Tibial nerve (tissue), 4 donors: ENCODE data around the gene USP35. TPM values are rescaled to one million over a fixed set of nuclear protein-coding genes. Genes with fewer than 3 reads are reported as not detected.

ENCODE experiments used
- DNase-seq, 2 donors: peaks; one replicate each; pipeline ENCODE4 v3.0.0-alpha.2; 2019; ENCODE audit warnings: low spot score in 2 of 2
- H3K27ac ChIP-seq, 4 donors: fragments of 200-600 bp; sonication (generic) in 3 of 4; one replicate each; pipeline ENCODE4 v1.5.1; 2017 to 2019; ENCODE audit warnings: mild to moderate bottlenecking in 1 of 4
- H3K27me3 ChIP-seq, 2 donors: fragments of 200-600 bp; sonication (generic) in 1 of 2; one replicate each; pipeline versions ENCODE4 v1.5.1 to v1.6.0; 2017 to 2019
- H3K36me3 ChIP-seq, 3 donors: fragments of 200-600 bp; sonication (generic); one replicate each; pipeline ENCODE4 v1.5.1; 2018 to 2019
- H3K4me1 ChIP-seq, 4 donors: fragments of 200-600 bp; sonication (generic) in 3 of 4; one replicate each; pipeline ENCODE4 v1.5.1; 2017 to 2019
- H3K4me3 ChIP-seq, 4 donors: fragments of 200-600 bp; sonication (generic) in 3 of 4; one replicate each; pipeline ENCODE4 v1.5.1; 2017 to 2019; ENCODE audit warnings: mild to moderate bottlenecking in 1 of 4, moderate library complexity in 1 of 4
- H3K9me3 ChIP-seq, 4 donors: fragments of 200-600 bp; sonication (generic) in 3 of 4; one replicate each; pipeline ENCODE4 v1.5.1; 2017 to 2019
- EP300 ChIP-seq, 2 donors: sonication (generic); formaldehyde crosslinking; IDR thresholded peaks; one replicate each; pipeline ENCODE4 v1.6.1; 2017; ENCODE audit warnings: antibody characterized with exemption in 2 of 2, mild to moderate bottlenecking in 1 of 2
- POLR2A ChIP-seq, 2 donors: fragments of 450-650 bp; IDR thresholded peaks; one replicate each; pipeline ENCODE4 v1.6.1; 2017; ENCODE audit warnings: antibody characterized with exemption in 2 of 2, mild to moderate bottlenecking in 2 of 2, moderate library complexity in 2 of 2
- WGBS, 2 donors: methylation state at CpG; one replicate each; pipeline ENCODE4 v1.1.5; 2018; 5-methylcytosine and 5-hydroxymethylcytosine counted together
- total RNA-seq, 4 donors: library from RNA; depleted of rRNA; stranded (reverse); fragments of >200 nt; gene quantifications; one replicate each; pipeline ENCODE4 v1.1.0, GENCODE V29; 2016
- TF ChIP-seq, protein P1 (sequence below), 5 experiments: fragments of 200-600 bp in 3 of 5; fragments of 450-650 bp in 2 of 5; sonication (generic) in 3 of 5; IDR thresholded peaks; one replicate each; pipeline ENCODE4 v1.5.1; 2016 to 2019; ENCODE audit warnings: antibody characterized with exemption in 5 of 5, mild to moderate bottlenecking in 3 of 5, moderate library complexity in 2 of 5

Gene USP35, protein sequence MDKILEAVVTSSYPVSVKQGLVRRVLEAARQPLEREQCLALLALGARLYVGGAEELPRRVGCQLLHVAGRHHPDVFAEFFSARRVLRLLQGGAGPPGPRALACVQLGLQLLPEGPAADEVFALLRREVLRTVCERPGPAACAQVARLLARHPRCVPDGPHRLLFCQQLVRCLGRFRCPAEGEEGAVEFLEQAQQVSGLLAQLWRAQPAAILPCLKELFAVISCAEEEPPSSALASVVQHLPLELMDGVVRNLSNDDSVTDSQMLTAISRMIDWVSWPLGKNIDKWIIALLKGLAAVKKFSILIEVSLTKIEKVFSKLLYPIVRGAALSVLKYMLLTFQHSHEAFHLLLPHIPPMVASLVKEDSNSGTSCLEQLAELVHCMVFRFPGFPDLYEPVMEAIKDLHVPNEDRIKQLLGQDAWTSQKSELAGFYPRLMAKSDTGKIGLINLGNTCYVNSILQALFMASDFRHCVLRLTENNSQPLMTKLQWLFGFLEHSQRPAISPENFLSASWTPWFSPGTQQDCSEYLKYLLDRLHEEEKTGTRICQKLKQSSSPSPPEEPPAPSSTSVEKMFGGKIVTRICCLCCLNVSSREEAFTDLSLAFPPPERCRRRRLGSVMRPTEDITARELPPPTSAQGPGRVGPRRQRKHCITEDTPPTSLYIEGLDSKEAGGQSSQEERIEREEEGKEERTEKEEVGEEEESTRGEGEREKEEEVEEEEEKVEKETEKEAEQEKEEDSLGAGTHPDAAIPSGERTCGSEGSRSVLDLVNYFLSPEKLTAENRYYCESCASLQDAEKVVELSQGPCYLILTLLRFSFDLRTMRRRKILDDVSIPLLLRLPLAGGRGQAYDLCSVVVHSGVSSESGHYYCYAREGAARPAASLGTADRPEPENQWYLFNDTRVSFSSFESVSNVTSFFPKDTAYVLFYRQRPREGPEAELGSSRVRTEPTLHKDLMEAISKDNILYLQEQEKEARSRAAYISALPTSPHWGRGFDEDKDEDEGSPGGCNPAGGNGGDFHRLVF
- 10 to 100 TPM; 10.9 to 23.1 (median 12.6) TPM for total RNA-seq

DNA sequence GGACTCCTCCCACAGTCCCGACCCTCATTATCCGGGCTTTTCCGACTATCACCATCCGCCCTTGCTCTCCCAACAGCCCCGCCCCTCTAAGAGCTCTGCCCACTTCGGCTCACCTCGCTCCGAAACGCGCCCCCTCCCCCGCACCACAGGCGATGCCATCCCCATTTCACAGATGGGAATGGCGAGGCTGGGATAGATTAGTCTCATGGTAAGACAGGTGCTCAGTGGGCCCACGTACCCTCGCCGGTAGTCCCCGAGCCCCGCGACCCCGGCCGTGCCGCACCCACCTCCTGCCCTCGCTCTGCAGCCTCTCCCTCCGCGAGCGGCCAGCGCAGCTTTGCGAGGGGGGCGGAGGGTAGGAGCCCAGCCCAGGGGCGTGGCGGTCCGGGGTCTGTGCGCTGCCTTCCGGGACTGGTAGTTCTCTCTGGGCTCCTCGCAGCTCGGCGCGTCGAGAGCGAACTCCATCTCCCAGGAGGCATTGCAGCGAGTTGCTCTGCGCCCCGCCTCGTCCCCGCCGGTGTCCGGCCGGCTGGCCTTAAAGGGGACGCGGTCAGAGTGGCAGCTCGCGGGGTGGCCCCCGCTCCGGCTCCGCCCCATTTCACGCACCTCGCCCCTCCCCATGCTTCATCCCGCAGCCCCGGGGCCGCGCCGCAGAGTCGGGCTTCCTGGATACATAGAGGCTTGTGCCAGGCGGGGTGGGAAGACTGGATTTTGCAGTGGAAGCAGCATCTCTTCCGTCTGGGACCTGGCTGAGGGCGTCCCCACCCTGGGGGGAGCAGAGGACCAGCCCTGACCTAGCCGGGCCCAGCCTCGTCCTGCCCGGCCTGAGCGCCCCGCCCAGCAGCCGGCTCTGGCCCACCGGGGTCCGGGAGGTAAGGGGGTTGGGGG is at the start of gene USP35, which contains the start of gene KCTD21:
TSS of gene USP35 (plus strand) at position 634 of the 888 bp plus-strand sequence. CDS start 7,327 bp downstream, outside the sequence.
TSS of gene KCTD21 (minus strand) at position 341 of the 888 bp plus-strand sequence. CDS start 14,072 bp downstream, outside the sequence.
- Histone ChIP-seq H3K9me3 (no peaks in the 10 kb centered on the region), H3K27me3 (no peaks in the 10 kb centered on the region), H3K36me3 (no peaks in the 10 kb centered on the region), H3K4me1 (peaks cover 0 to 63% (median 16%) of the 10 kb centered on the region in 4 donors), H3K27ac (peak within 1 kb of the TSS; percentile 83 to 91 (median 84)), H3K4me3 (peak within 1 kb of the TSS; percentile 58 to 95 (median 82))
- WGBS, 2 donors = 1% methylated on average over 43 to 45 of the region's 74 CpGs
- TF ChIP-seq POLR2A (IDR thresholded peaks at IDR 0.05) (peak; percentile 35 to 84), EP300 (IDR thresholded peaks at IDR 0.05) (peak; percentile 79 to 98)
- TF ChIP-seq, protein P1, sequence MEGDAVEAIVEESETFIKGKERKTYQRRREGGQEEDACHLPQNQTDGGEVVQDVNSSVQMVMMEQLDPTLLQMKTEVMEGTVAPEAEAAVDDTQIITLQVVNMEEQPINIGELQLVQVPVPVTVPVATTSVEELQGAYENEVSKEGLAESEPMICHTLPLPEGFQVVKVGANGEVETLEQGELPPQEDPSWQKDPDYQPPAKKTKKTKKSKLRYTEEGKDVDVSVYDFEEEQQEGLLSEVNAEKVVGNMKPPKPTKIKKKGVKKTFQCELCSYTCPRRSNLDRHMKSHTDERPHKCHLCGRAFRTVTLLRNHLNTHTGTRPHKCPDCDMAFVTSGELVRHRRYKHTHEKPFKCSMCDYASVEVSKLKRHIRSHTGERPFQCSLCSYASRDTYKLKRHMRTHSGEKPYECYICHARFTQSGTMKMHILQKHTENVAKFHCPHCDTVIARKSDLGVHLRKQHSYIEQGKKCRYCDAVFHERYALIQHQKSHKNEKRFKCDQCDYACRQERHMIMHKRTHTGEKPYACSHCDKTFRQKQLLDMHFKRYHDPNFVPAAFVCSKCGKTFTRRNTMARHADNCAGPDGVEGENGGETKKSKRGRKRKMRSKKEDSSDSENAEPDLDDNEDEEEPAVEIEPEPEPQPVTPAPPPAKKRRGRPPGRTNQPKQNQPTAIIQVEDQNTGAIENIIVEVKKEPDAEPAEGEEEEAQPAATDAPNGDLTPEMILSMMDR (IDR thresholded peaks at IDR 0.05) = peak in 2 of 5 experiments; percentile 18 to 22
- DNase-seq = peak; percentile 91 to 94

DNA sequence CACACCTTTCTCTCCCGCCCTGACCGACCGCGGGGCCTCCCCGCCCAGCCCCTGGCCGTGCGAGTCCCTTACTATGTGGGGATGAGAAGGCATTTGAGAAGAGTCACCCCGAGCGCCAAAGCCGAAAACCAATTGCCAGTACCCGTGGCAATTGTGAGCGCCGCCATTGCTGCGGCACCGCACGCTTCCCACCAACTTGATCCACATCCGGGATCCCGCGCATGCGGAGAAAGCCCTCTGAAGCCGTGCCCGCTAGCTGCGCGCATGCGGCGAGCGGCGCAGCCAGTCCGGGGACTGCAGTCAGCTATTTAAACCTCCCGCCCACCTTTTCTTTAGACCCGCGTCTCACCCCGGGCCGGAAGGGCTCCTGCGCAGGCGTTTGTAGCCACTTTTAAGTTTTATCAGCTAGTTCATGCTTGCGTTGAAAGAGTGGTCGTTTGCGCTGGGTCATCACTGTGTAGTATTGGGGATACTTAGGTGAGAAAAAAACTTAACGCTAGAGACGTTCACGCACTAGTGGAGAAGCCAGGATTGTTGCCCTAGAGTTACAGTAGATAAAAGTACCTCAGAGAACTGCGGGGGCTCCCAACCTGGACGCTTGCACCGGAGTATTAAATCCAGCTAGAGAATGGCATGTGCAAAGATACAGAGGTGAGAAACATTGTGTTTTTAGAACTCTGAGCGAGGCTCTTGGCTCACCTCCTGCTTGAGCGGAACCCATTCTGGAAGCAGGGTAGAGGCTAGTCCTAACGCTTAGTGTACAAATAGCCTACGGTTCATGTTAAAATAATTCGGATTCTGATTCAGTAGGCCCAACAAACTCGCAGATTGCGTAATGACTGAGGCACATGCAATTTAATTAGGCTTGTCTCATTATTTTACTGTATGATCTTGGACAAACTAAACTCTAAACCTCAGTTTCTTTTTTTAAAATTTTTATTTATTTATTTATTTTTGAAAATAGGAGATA is 49.0 kb upstream of the USP35 start, which contains the start of gene ALG8:
TSS of gene ALG8 (minus strand) at position 205 of the 970 bp plus-strand sequence. CDS start at position 167, 38 bp downstream.
- TF ChIP-seq EP300 (IDR thresholded peaks at IDR 0.05) = peak; percentile 84 to 86
- TF ChIP-seq POLR2A (IDR thresholded peaks at IDR 0.05) = peak in 1 of 2 donors; percentile 45
- TF ChIP-seq, protein P1 (IDR thresholded peaks at IDR 0.05) = peak in 1 of 5 experiments; percentile 40
- WGBS, 2 donors = 1 to 3% methylated on average over 51 to 52 of the region's 52 CpGs

DNA sequence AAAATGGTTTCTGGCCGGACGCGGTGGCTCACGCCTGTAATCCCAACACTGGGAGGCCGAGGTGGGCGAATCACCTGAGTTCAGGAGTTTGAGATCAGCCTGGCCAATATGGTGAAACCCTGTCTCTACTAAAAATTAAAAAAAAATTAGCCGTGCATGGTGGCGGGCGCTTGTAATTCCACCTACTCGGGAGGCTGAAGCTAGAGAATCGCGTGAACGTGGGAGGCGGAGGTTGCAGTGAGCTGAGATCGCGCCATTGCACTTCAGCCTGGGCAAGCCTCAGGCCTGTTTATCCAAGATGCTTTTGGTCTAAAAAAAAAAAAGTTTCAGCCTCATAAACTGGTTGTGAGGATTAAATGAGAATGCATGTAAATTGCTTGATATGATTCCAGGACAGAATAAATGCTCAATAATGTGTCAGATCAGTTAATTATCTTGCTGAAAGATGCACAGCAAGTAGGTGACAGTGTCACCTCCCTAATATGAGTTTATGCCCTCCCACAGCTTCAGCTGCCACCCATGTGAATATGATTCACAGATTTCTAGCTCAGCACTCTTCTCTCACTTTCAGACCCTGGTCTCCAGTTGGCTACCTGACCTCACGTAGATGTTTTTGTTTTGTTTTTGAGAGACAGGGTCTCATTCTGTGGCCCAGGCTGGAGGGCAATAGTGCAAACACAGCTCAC is 48.2 kb upstream of the USP35 start:
- Histone ChIP-seq H3K4me1 (peaks cover 0 to 25% (median 0%) of the 10 kb centered on the region in 4 donors), H3K36me3 (peaks cover 0 to 15% (median 0%) of the 10 kb centered on the region in 3 donors), H3K27ac (no peak overlapping the region), H3K27me3 (no peaks in the 10 kb centered on the region), H3K9me3 (no peaks in the 10 kb centered on the region), H3K4me3 (peak overlapping the region in 3 of 4 donors; percentile 53 to 77 (median 54))
- TF ChIP-seq, protein P1 (IDR thresholded peaks at IDR 0.05) = no peak
- TF ChIP-seq EP300 (IDR thresholded peaks at IDR 0.05) = no peak
- no peak for TF ChIP-seq POLR2A (IDR thresholded peaks at IDR 0.05)
- 58 to 73% methylated on average over 17 of the region's 17 CpGs for WGBS, 2 donors
- no peak for DNase-seq

More for the DNA sequence above, 49.0 kb upstream of the USP35 start, which contains the start of gene ALG8:
- Histone ChIP-seq H3K27ac (peak within 1 kb of the TSS in 3 of 4 donors; percentile 34 to 82 (median 62)), H3K36me3 (peaks cover 0 to 22% (median 0%) of the 10 kb centered on the region in 3 donors), H3K4me1 (peaks cover 0 to 25% (median 0%) of the 10 kb centered on the region in 4 donors), H3K4me3 (peak within 1 kb of the TSS; percentile 52 to 77 (median 54)), H3K9me3 (no peaks in the 10 kb centered on the region), H3K27me3 (no peaks in the 10 kb centered on the region)
- DNase-seq = peak; percentile 85 to 91
